Subcutaneous abdominal adipose tissue (tissue), 5 donors: ENCODE measurements around the gene INTS1.
A peak's percentile ranks its signal among the peaks of the same experiment; 100 is the strongest.

Experiments
- H3K27ac ChIP-seq: one replicate; pipeline ENCODE4 v1.7.0; 2013; ENCODE audit warnings: low read depth, mild to moderate bottlenecking, inconsistent platforms, low read length, moderate library complexity
- H3K27me3 ChIP-seq, 5 donors: one replicate each; pipeline ENCODE4 v1.7.0; 2013; ENCODE audit warnings: low read length in 5 of 5, inconsistent platforms in 1 of 5; ENCODE audit not compliant: control insufficient read depth in 5 of 5, insufficient read depth in 4 of 5
- H3K36me3 ChIP-seq, 5 donors: one replicate each; pipeline ENCODE4 v1.7.0; 2013; ENCODE audit warnings: low read length in 5 of 5; ENCODE audit not compliant: control insufficient read depth in 5 of 5, insufficient read depth in 5 of 5
- H3K4me1 ChIP-seq, 5 donors: one replicate each; pipeline ENCODE4 v1.7.0; 2013; ENCODE audit warnings: low read length in 5 of 5, mild to moderate bottlenecking in 3 of 5, moderate library complexity in 1 of 5; ENCODE audit not compliant: control insufficient read depth in 5 of 5, insufficient read depth in 5 of 5
- H3K4me3 ChIP-seq, 5 donors: one replicate each; pipeline ENCODE4 v1.7.0; 2013; ENCODE audit warnings: low read length in 5 of 5, low read depth in 1 of 5
- H3K9ac ChIP-seq, 5 donors: one replicate each; pipeline ENCODE4 v1.7.0; 2013; ENCODE audit warnings: low read length in 5 of 5, mild to moderate bottlenecking in 4 of 5, moderate library complexity in 3 of 5
- H3K9me3 ChIP-seq, 5 donors: one replicate each; pipeline ENCODE4 v1.7.0; 2013; ENCODE audit warnings: low read length in 5 of 5; ENCODE audit not compliant: control insufficient read depth in 5 of 5
- donor health status: healthy.
- donor health status: healthy.
- donor health status: healthy.
- donor health status: healthy.
- donor health status: healthy.

Gene INTS1

GRCh38 chr7:1536455-1536742, 32.2 kb upstream of the INTS1 start:
- H3K9me3 ChIP-seq: no peaks in the 10 kb centered on the region
- H3K27me3 ChIP-seq: no peaks in the 10 kb centered on the region
- peak overlapping the region; percentile 86 for H3K27ac ChIP-seq
- H3K36me3 ChIP-seq: peaks cover 0 to 34% (median 24%) of the 10 kb centered on the region in 5 donors
- peaks cover 8 to 76% (median 64%) of the 10 kb centered on the region in 5 donors for H3K4me1 ChIP-seq
- H3K4me3 ChIP-seq: peak overlapping the region in 3 of 5 donors; percentile 47 to 73 (median 68)
- H3K9ac ChIP-seq: peak overlapping the region in 3 of 5 donors; percentile 64 to 80 (median 68)

DNA sequence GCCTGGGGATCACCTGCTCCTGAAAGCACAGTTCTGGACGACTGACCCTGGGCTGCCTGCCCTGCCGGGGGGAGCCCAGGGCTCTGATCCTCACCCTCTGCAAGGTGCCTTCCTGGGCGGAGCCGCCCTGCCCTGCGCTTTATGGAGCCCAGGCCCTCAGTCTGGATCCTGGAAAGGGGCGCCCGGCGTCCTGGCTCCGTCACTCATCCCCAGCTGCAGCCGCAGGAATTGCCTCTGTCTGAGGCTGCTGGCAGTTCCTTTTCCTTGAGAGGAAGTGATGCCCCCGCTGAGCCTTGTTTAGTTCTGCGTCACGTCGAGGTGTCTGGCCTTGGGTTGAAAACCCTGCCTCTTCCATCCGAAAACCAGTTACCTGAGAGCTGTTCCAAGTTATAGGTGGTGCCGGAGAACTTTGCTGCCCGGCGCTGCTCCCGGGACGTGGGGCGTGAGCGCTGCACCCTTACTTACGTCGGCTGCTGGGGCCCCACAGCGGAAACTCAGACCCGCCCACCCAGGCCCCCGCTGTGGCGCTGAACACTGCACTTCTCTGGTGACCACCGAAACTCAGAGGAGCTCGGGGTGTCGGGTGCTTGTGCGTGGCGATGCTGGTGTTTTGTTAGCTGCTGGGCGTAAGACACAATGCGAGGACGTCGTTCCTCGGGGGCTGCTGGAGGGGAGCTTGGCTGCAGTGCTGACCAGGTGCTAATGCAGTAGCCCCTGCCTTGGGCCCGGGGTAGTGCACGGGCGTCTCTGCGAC, 31.7 kb upstream of the INTS1 start:
- Histone ChIP-seq H3K27ac (peak overlapping the region; percentile 86), H3K9ac (no peak overlapping the region), H3K27me3 (no peaks in the 10 kb centered on the region), H3K36me3 (peaks cover 0 to 29% (median 18%) of the 10 kb centered on the region in 5 donors), H3K4me1 (peaks cover 8 to 79% (median 65%) of the 10 kb centered on the region in 5 donors), H3K4me3 (peak overlapping the region in 2 of 5 donors; percentile 68 to 73), H3K9me3 (no peaks in the 10 kb centered on the region)

GRCh38 chr7:1535100-1535458, 30.9 kb upstream of the INTS1 start:
- H3K4me1 ChIP-seq: peaks cover 8 to 81% (median 66%) of the 10 kb centered on the region in 5 donors
- H3K4me3 ChIP-seq: no peak overlapping the region
- H3K36me3 ChIP-seq: peaks cover 0 to 21% (median 11%) of the 10 kb centered on the region in 5 donors
- no peak overlapping the region for H3K27ac ChIP-seq
- H3K27me3 ChIP-seq: no peaks in the 10 kb centered on the region
- H3K9me3 ChIP-seq: no peaks in the 10 kb centered on the region
- no peak overlapping the region for H3K9ac ChIP-seq

GRCh38 chr7:1534330-1535099, 30.3 kb upstream of the INTS1 start:
- Histone ChIP-seq H3K4me3 (peak overlapping the region in 1 of 5 donors; percentile 85), H3K27ac (peak overlapping the region; percentile 97), H3K27me3 (no peaks in the 10 kb centered on the region), H3K9me3 (no peaks in the 10 kb centered on the region), H3K4me1 (peaks cover 8 to 85% (median 69%) of the 10 kb centered on the region in 5 donors), H3K9ac (no peak overlapping the region), H3K36me3 (peaks cover 0 to 16% (median 6%) of the 10 kb centered on the region in 5 donors)

DNA sequence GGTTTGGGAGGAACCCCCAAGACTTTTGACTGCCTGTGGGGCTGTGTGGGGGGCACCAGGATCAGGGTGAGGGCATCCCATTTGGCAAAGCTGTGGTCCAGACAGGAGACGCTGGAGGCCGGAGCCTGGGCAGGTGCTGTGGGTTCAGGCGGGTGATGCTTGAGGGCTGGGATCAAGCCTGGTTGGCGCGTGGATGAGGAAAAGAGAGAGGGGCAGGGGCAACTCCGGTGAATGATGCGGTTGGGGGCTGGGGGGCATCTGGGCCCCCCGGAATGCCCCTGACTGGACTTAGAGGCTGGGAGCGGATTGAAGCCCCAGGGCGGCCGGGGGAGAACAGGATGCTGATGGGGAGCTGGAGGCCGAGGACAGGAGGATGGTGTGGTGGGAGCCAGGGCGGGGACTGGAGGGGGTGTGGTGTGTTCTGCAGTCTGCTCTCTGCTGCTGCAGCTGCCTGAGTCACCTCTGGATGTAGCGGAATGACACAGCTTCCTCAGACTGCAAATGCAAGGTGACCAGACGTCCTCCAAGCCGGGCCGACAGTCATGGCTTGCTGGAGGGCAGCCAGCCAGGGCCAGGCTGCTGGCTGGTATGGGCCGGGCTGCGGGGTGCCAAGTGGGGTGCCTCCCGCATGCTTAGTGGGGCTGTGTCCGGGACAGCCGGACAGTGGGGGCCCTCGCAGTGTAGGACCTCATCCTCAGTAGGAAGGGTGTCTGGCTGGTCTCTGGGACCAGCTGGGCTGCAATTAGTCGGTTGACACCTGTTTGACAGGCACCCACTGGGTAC, 29.5 kb upstream of the INTS1 start:
- no peaks in the 10 kb centered on the region for H3K9me3 ChIP-seq
- peaks cover 8 to 78% (median 64%) of the 10 kb centered on the region in 5 donors for H3K4me1 ChIP-seq
- peak overlapping the region; percentile 97 for H3K27ac ChIP-seq
- H3K4me3 ChIP-seq: peak overlapping the region in 3 of 5 donors; percentile 77 to 85 (median 78)
- no peaks in the 10 kb centered on the region for H3K27me3 ChIP-seq
- H3K9ac ChIP-seq: peak overlapping the region in 3 of 5 donors; percentile 51 to 92 (median 68)
- H3K36me3 ChIP-seq: peaks cover 0 to 8% (median 0%) of the 10 kb centered on the region in 5 donors

DNA sequence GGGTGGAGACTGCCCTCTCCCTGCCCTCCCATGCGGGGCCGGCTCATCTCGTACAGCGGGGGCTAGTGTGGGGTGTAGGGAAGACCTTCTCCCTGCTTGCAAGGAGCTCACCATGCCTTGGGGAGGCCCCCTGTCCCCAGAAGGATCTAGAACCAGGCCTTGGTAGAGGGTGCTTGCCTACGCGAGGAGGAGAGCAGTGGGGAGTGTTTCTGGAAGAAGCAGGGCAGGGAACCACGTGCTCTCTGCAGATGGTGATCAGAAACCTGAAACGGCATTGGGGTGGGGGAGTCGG, 29.0 kb upstream of the INTS1 start:
- Histone ChIP-seq H3K9ac (peak overlapping the region; percentile 51 to 92 (median 78)), H3K4me3 (peak overlapping the region; percentile 54 to 85 (median 78)), H3K27me3 (no peaks in the 10 kb centered on the region), H3K4me1 (peaks cover 8 to 74% (median 60%) of the 10 kb centered on the region in 5 donors), H3K36me3 (peaks cover 0 to 8% (median 0%) of the 10 kb centered on the region in 5 donors), H3K9me3 (no peaks in the 10 kb centered on the region), H3K27ac (peak overlapping the region; percentile 97)

DNA sequence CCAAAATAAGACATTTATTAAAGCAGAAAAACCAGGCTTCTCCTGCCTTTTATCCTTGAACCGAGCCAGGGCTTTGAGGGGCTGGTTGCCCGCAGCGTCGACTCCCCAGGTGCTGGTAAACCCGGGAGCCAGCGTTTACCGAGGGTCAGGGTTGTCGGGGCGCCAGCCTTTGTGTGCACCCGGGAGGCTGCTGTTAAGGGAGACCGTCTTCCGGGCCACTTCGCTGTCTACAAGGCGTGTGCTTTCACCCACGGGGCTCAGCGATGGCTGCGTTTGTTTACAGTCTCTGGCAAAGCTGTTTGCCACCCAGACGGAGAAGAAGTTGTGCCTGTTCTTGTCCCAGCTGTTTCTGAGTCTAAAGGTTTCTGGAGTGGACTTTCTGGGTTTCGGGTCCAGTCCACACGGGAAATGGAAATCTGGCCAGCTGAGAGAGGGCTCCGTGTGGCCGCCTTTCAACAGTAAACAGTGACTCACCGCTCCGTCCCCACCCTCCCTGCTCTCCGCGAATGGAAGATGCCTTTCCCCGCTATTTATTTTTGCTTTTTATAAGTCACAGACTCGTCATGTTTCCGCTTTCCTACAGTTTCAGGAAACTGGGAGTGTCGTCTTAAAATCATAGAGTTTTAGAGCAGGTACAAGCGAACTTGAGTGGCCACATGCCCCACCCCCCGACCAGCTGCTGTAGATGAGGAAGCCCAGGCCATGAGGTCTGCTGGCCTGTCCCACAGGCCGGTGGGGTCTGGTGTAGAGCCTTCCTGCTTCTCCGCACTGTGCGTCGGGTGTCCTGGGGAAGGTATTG, 28.5 kb upstream of the INTS1 start:
- H3K9me3 ChIP-seq: no peaks in the 10 kb centered on the region
- H3K27me3 ChIP-seq: no peaks in the 10 kb centered on the region
- peak overlapping the region; percentile 68 to 92 (median 78) for H3K9ac ChIP-seq
- peak overlapping the region; percentile 77 to 85 (median 81) for H3K4me3 ChIP-seq
- H3K36me3 ChIP-seq: peaks cover 0 to 8% (median 0%) of the 10 kb centered on the region in 5 donors
- peaks cover 8 to 68% (median 55%) of the 10 kb centered on the region in 5 donors for H3K4me1 ChIP-seq
- H3K27ac ChIP-seq: peak overlapping the region; percentile 97

DNA sequence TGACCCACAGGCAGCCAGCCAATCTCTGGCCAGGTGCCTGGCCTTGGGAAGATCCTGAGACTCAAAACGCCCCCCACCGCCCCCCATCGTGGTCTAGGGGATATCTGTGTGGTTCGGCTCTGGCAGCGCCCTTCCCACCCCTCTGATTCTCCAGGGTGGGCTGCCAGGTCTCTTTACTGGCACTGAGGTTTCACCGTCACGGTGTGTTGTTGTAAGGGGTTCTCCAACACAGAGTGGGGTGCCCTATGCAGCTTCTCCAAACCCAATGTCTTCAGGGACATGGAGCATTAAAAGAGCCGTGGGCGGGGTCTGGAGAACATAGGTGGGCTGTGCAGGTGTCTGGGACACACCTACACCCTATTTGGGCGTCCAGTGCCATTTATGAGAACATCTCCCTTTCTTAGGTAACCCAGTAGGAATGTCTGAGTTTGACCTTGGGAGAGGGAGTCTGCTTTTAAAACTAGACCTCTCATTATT, 27.8 kb upstream of the INTS1 start:
- no peaks in the 10 kb centered on the region for H3K9me3 ChIP-seq
- peak overlapping the region; percentile 97 for H3K27ac ChIP-seq
- peaks cover 8 to 63% (median 50%) of the 10 kb centered on the region in 5 donors for H3K4me1 ChIP-seq
- no peaks in the 10 kb centered on the region for H3K27me3 ChIP-seq
- peak overlapping the region; percentile 77 to 85 (median 81) for H3K4me3 ChIP-seq
- peaks cover 0 to 8% (median 0%) of the 10 kb centered on the region in 5 donors for H3K36me3 ChIP-seq
- peak overlapping the region; percentile 68 to 92 (median 78) for H3K9ac ChIP-seq
